Upper lobe of left lung (tissue), 4 donors: ENCODE measurements around the gene CACHD1.

ENCODE experiments used
- CTCF ChIP-seq, 6 experiments: fragments of 450-650 bp in 4 of 6; fragments of 200-600 bp in 2 of 6; sonication (generic) in 2 of 6; IDR thresholded peaks; one replicate each; pipeline ENCODE4 v1.5.1; 2016 to 2019; ENCODE audit warnings: antibody characterized with exemption in 6 of 6
- POLR2A ChIP-seq, 4 donors: fragments of 450-650 bp; IDR thresholded peaks; one replicate each; pipeline ENCODE4 v1.5.1; 2016 to 2017; ENCODE audit warnings: antibody characterized with exemption in 4 of 4, mild to moderate bottlenecking in 2 of 4

- TF ChIP-seq POLR2A (IDR thresholded peaks at IDR 0.05) (no peak), CTCF (IDR thresholded peaks at IDR 0.05) (no peak)
Observed at GRCh38 chr1:64472805-64473204, 2.9 kb downstream of the CACHD1 start.
